B cell (primary cell): ENCODE data around the gene DSTYK. TPM values are rescaled to one million over a fixed set of nuclear protein-coding genes. Genes with fewer than 3 reads are reported as not detected.

Experiments used
- ATAC-seq: fragments of 200-7000 bp; cut with Tn5 transposase; one replicate; pipeline ENCODE4 v1.10.0; 2021; ENCODE audit warnings: low read depth, mild to moderate bottlenecking, moderate number of reproducible peaks, moderate library complexity
- CTCF ChIA-PET: fragments of 350-600 bp; sonication (Branson Sonifier 250); formaldehyde crosslinking; loops from one replicate; lab custom pipeline; 2021; ENCODE audit warnings: antibody characterized with exemption, inconsistent platforms; lab: Charles Lee
- POLR2A ChIA-PET: fragments of 350-600 bp; sonication (Branson Sonifier 250); formaldehyde crosslinking; loops from one replicate; lab custom pipeline; 2021; ENCODE audit warnings: antibody characterized with exemption; lab: Charles Lee
- DNase-seq: peaks from one replicate; pipeline ENCODE4 v3.0.0; 2013
- H2AFZ ChIP-seq: 2 replicates; pipeline ENCODE4 v1.6.1; 2012; ENCODE audit warnings: mild to moderate bottlenecking, low read depth, low read length; ENCODE audit not compliant: insufficient read depth, poor library complexity, severe bottlenecking
- H3K27ac ChIP-seq, 2 donors: 1 replicate in 1 of 2; 2 replicates in 1 of 2; pipeline ENCODE4 v1.5.1; 2012 to 2013; ENCODE audit warnings: low read length in 2 of 2, mild to moderate bottlenecking in 2 of 2, moderate library complexity in 1 of 2
- H3K27me3 ChIP-seq, 4 experiments: fragments of 200-600 bp in 1 of 4; sonication (generic) in 1 of 4; replicated peaks in 1 of 4; 1 replicate in 2 of 4; 2 replicates in 2 of 4; pipeline versions ENCODE4 v1.6.1 to v1.7.0; 2013 to 2016; ENCODE audit warnings: low read length in 3 of 4, mild to moderate bottlenecking in 2 of 4, mixed read lengths in 1 of 4, moderate library complexity in 1 of 4; ENCODE audit not compliant: insufficient read depth in 4 of 4, control insufficient read depth in 3 of 4; ENCODE audit errors: control extremely low read depth in 1 of 4
- H3K36me3 ChIP-seq, 2 experiments: replicated peaks in 1 of 2; 1 replicate in 1 of 2; 2 replicates in 1 of 2; pipeline versions ENCODE4 v1.6.1 to v1.7.1; 2013; ENCODE audit warnings: low read length in 1 of 2; ENCODE audit not compliant: insufficient read depth in 2 of 2, control insufficient read depth in 1 of 2; ENCODE audit errors: control extremely low read depth in 1 of 2, extremely low read depth in 1 of 2
- H3K4me1 ChIP-seq, 2 donors: fragments of 200-600 bp in 1 of 2; sonication (generic) in 1 of 2; 1 replicate in 1 of 2; 2 replicates in 1 of 2; pipeline versions ENCODE4 v1.5.1 to v1.6.1; 2013 to 2017; ENCODE audit warnings: low read length in 2 of 2; ENCODE audit not compliant: control insufficient read depth in 2 of 2, insufficient read depth in 2 of 2
- H3K4me2 ChIP-seq: replicated peaks from 2 replicates; pipeline ENCODE3; 2012; ENCODE audit warnings: mild to moderate bottlenecking, low read depth, low read length; ENCODE audit not compliant: poor library complexity, severe bottlenecking
- H3K4me3 ChIP-seq, 5 experiments: fragments of 200-600 bp in 1 of 5; sonication (generic) in 1 of 5; 1 replicate in 3 of 5; 2 replicates in 2 of 5; pipeline versions ENCODE4 v1.5.1 to v1.7.0; 2011 to 2016; ENCODE audit warnings: low read length in 4 of 5, mild to moderate bottlenecking in 4 of 5, low read depth in 2 of 5, control low read depth in 1 of 5, moderate library complexity in 1 of 5; ENCODE audit not compliant: insufficient read depth in 1 of 5; ENCODE audit errors: control extremely low read depth in 1 of 5, extremely low read depth in 1 of 5
- H3K79me2 ChIP-seq: fragments of 200-600 bp; sonication (generic); one replicate; pipeline ENCODE4 v1.6.0; 2016; ENCODE audit warnings: low read length; ENCODE audit not compliant: control insufficient read depth, insufficient read depth
- H3K9ac ChIP-seq: fragments of 200-600 bp; sonication (generic); 2 replicates; pipeline ENCODE4 v1.6.1; 2017; ENCODE audit warnings: mild to moderate bottlenecking, low read length, moderate library complexity
- H3K9me3 ChIP-seq, 3 donors: one replicate each; pipeline versions ENCODE4 v1.6.1 to v1.7.1; 2013; ENCODE audit warnings: low read length in 2 of 3; ENCODE audit not compliant: control insufficient read depth in 2 of 3, insufficient read depth in 1 of 3; ENCODE audit errors: control extremely low read depth in 1 of 3
- H4K20me1 ChIP-seq: 2 replicates; pipeline ENCODE4 v1.6.0; 2012; ENCODE audit warnings: mild to moderate bottlenecking, low read length; ENCODE audit not compliant: insufficient read depth, control insufficient read depth, poor library complexity, severe bottlenecking
- H3K27ac Mint-ChIP-seq: one replicate; pipeline ENCODE4 v1.8.0; 2021; ENCODE audit warnings: mixed read lengths
- H3K27me3 Mint-ChIP-seq: one replicate; pipeline ENCODE4 v1.8.0; 2021; ENCODE audit warnings: mixed read lengths
- H3K4me1 Mint-ChIP-seq: one replicate; pipeline ENCODE4 v1.8.0; 2021; ENCODE audit warnings: mixed read lengths
- H3K4me3 Mint-ChIP-seq: one replicate; pipeline ENCODE4 v1.8.0; 2021; ENCODE audit warnings: mixed read lengths
- H3K9me3 Mint-ChIP-seq: one replicate; pipeline ENCODE4 v1.8.0; 2022; ENCODE audit warnings: mixed read lengths; ENCODE audit not compliant: insufficient read depth
- CTCF ChIP-seq: fragments of 200-600 bp; IDR thresholded peaks from one replicate; pipeline ENCODE4 v1.8.0; 2022; ENCODE audit warnings: antibody characterized with exemption, mild to moderate bottlenecking
- EZH2 ChIP-seq: IDR thresholded peaks from 2 replicates; pipeline ENCODE4 v1.6.1; 2012; ENCODE audit warnings: borderline replicate concordance, low read depth, mild to moderate bottlenecking, moderate library complexity, low read length; ENCODE audit not compliant: insufficient read depth, poor library complexity, severe bottlenecking
- WGBS: methylation state at CpG from one replicate; pipeline ENCODE4 v1.1.5; 2013; ENCODE audit warnings: missing lambda C conversion rate; ENCODE audit not compliant: insufficient coverage; 5-methylcytosine and 5-hydroxymethylcytosine counted together
- intact Hi-C: fragments of 100-400 bp; cut with micrococcal nuclease; formaldehyde crosslinking; loops from one replicate; pipeline ENCODE4 v1.10.0; 2022
- polyA plus RNA-seq: library from polyadenylated mRNA; depleted of rRNA; stranded (reverse); fragments of >200 nt; gene quantifications from 2 replicates; pipeline ENCODE4 v1.2.3, GENCODE V29; 2012
- total RNA-seq, 2 donors: library from RNA; stranded (reverse); fragments of 120-200 nt in 1 of 2; gene quantifications; 1 replicate in 1 of 2; 2 replicates in 1 of 2; pipeline versions ENCODE4 v1.2.3 to v1.2.4, GENCODE V29; 2013 to 2022

Gene DSTYK
- total and polyA plus RNA-seq, 2 donors (not counting 1 experiment from before 2014, with no cell fraction given), result 3.6 to 15.7 TPM

GRCh38 chr1:205162301-205162700 lies 49.2 kb downstream of the DSTYK start:
- Histone ChIP-seq H3K4me1 (no peaks in the 10 kb centered on the region), H3K36me3 (peaks cover 27 to 77% of the 10 kb centered on the region in 2 experiments), H3K27ac (no peak overlapping the region), H3K79me2 (no peaks in the 10 kb centered on the region), H2AFZ (no peak overlapping the region), H4K20me1 (peaks cover 5% of the 10 kb centered on the region), H3K4me3 (no peak overlapping the region), H3K9me3 (peaks cover under 1 to 3% (median 2%) of the 10 kb centered on the region in 3 donors), H3K27me3 (no peaks in the 10 kb centered on the region), H3K4me2 (no peak overlapping the region), H3K9ac (no peak overlapping the region)
- H3K4me3 Mint-ChIP-seq, result no peak overlapping the region
- CTCF ChIA-PET, result no interaction called here
- no peak for DNase-seq
- ATAC-seq, result no peak
- H3K4me1 Mint-ChIP-seq, result no peaks in the 10 kb centered on the region
- TF ChIP-seq CTCF, result no peak
- no peak for TF ChIP-seq EZH2
- 100% methylated on average over 1 of the region's 1 CpG for WGBS
- POLR2A ChIA-PET, result no interaction called here
- no peaks in the 10 kb centered on the region for H3K9me3 Mint-ChIP-seq
- intact Hi-C loops, result no loop called here
- H3K27ac Mint-ChIP-seq, result no peak overlapping the region
- H3K27me3 Mint-ChIP-seq, result no peaks in the 10 kb centered on the region

- no peak overlapping the region for H3K9ac ChIP-seq
- H3K79me2 ChIP-seq, result no peaks in the 10 kb centered on the region
- H3K4me1 Mint-ChIP-seq, result no peaks in the 10 kb centered on the region
- H4K20me1 ChIP-seq, result peaks cover 5% of the 10 kb centered on the region
- POLR2A ChIA-PET, result no interaction called here
- no peak overlapping the region for H3K27ac Mint-ChIP-seq
- ATAC-seq (no peak), DNase-seq (no peak)
- no peaks in the 10 kb centered on the region for H3K4me1 ChIP-seq
- H3K4me3 ChIP-seq, result no peak overlapping the region
- CTCF ChIA-PET, result no interaction called here
- no peaks in the 10 kb centered on the region for H3K27me3 Mint-ChIP-seq
- no peak overlapping the region for H3K27ac ChIP-seq
- TF ChIP-seq EZH2 (no peak), CTCF (no peak)
- H3K4me2 ChIP-seq, result no peak overlapping the region
- intact Hi-C loops, result no loop called here
- H3K4me3 Mint-ChIP-seq, result no peak overlapping the region
- peaks cover 34 to 82% of the 10 kb centered on the region in 2 experiments for H3K36me3 ChIP-seq
- peaks cover 3 to 12% (median 12%) of the 10 kb centered on the region in 3 donors for H3K9me3 ChIP-seq
- H2AFZ ChIP-seq, result no peak overlapping the region
- H3K27me3 ChIP-seq, result no peaks in the 10 kb centered on the region
- H3K9me3 Mint-ChIP-seq, result no peaks in the 10 kb centered on the region
- WGBS, result 90% methylated on average over 4 of the region's 6 CpGs
Measured at GRCh38 chr1:205161076-205161475, 50.4 kb downstream of the DSTYK start.
